Fibroblast of lung (primary cell): ENCODE data around the gene WDR37. TPM values are rescaled to one million over a fixed set of nuclear protein-coding genes. Genes with fewer than 3 reads are reported as not detected.

Experiments used
- DNase-seq, 2 donors: peaks; one replicate each; pipeline versions ENCODE4 v3.0.0 to v3.0.0-alpha.2; 2010; ENCODE audit warnings: low read depth in 2 of 2
- H2AFZ ChIP-seq: 2 replicates; pipeline ENCODE4 v1.5.1; 2012; ENCODE audit warnings: low read length, control low read depth, inconsistent platforms
- H3K27ac ChIP-seq: 2 replicates; pipeline ENCODE4 v1.5.1; 2011; ENCODE audit warnings: low read length, control low read depth; ENCODE audit not compliant: insufficient read depth
- H3K27me3 ChIP-seq: 2 replicates; pipeline ENCODE4 v1.5.1; 2011; ENCODE audit warnings: mild to moderate bottlenecking, low read length; ENCODE audit not compliant: control insufficient read depth, insufficient read depth
- H3K36me3 ChIP-seq: 2 replicates; pipeline ENCODE4 v1.5.1; 2011; ENCODE audit warnings: low read length; ENCODE audit not compliant: control insufficient read depth, insufficient read depth
- H3K4me1 ChIP-seq: 2 replicates; pipeline ENCODE4 v1.5.1; 2011; ENCODE audit warnings: low read length; ENCODE audit not compliant: control insufficient read depth, insufficient read depth; ENCODE audit errors: extremely low read depth
- H3K4me2 ChIP-seq: 2 replicates; pipeline ENCODE4 v1.5.1; 2011; ENCODE audit warnings: low read length, control low read depth; ENCODE audit not compliant: insufficient read depth; ENCODE audit errors: extremely low read depth
- H3K4me3 ChIP-seq, 4 experiments: fragments of 200-600 bp in 1 of 4; sonication (generic) in 1 of 4; replicated peaks in 1 of 4; 2 replicates each; pipeline ENCODE4 v1.5.1; 2011 to 2016; ENCODE audit warnings: low read length in 4 of 4, low read depth in 3 of 4, mild to moderate bottlenecking in 3 of 4, control low read depth in 2 of 4, inconsistent platforms in 1 of 4, mixed read lengths in 1 of 4; ENCODE audit not compliant: insufficient read depth in 1 of 4; ENCODE audit errors: control extremely low read depth in 1 of 4
- H3K79me2 ChIP-seq: 2 replicates; pipeline ENCODE4 v1.5.1; 2012; ENCODE audit warnings: mild to moderate bottlenecking, low read length, inconsistent platforms; ENCODE audit not compliant: control insufficient read depth, insufficient read depth
- H3K9ac ChIP-seq: 2 replicates; pipeline ENCODE4 v1.5.1; 2011; ENCODE audit warnings: mild to moderate bottlenecking, low read length, control low read depth; ENCODE audit not compliant: insufficient read depth
- H3K9me3 ChIP-seq: 2 replicates; pipeline ENCODE4 v1.5.1; 2012; ENCODE audit warnings: low read depth, low read length; ENCODE audit not compliant: control insufficient read depth, insufficient read depth
- H4K20me1 ChIP-seq: 2 replicates; pipeline ENCODE4 v1.5.1; 2011; ENCODE audit warnings: low read length; ENCODE audit not compliant: control insufficient read depth, insufficient read depth; ENCODE audit errors: extremely low read depth
- EZH2 ChIP-seq: IDR thresholded peaks from 2 replicates; pipeline ENCODE4 v1.5.1; 2012; ENCODE audit warnings: low read length, control low read depth, mild to moderate bottlenecking; ENCODE audit errors: missing control alignments
- polyA plus RNA-seq, 2 donors: library from polyadenylated mRNA; depleted of rRNA in 1 of 2; stranded (reverse) in 1 of 2; unstranded in 1 of 2; fragments of >200 nt; gene quantifications; 2 replicates each; pipeline ENCODE4 v1.2.1, GENCODE V29; 2011 to 2012; ENCODE audit warnings: missing spikeins in 1 of 2
- total RNA-seq: library from RNA; depleted of rRNA; stranded (reverse); fragments of >200 nt; gene quantifications from 2 replicates; pipeline ENCODE4 v1.2.1, GENCODE V29; 2014
- TF ChIP-seq, protein P1 (sequence below), 2 donors: IDR thresholded peaks in 1 of 2; conservative IDR thresholded peaks in 1 of 2; 1 replicate in 1 of 2; 2 replicates in 1 of 2; pipeline ENCODE4 v1.5.1; 2011 to 2012; ENCODE audit warnings: low read length in 2 of 2, control low read depth in 1 of 2, inconsistent platforms in 1 of 2, low read depth in 1 of 2, mild to moderate bottlenecking in 1 of 2

Gene WDR37
- total and polyA plus RNA-seq, 2 donors (not counting 1 experiment from before 2014, with no cell fraction given) = 13.0 to 15.8 TPM

DNA sequence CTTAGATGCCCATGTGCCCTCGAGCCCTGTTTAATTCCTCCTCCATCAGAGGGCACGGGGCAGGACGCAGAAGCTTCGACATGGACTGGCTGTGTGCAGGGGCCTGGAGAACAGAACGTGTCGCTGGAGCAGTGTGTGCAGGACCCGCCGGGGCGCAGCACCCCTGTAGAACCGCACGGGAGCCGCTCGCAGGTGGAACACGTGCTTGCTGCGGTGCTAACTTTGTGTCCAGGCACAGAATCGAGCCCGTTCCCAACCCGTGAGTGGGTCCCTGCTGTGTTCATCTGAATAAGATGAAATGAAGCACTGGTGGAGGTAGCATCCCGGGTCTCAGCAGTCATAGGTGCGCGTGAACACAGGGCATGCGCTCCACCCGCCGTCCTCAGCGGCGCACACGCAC is 116.9 kb downstream of the WDR37 start:
- Histone ChIP-seq H3K9ac (no peak overlapping the region), H2AFZ (no peak overlapping the region), H3K4me2 (no peak overlapping the region)

DNA sequence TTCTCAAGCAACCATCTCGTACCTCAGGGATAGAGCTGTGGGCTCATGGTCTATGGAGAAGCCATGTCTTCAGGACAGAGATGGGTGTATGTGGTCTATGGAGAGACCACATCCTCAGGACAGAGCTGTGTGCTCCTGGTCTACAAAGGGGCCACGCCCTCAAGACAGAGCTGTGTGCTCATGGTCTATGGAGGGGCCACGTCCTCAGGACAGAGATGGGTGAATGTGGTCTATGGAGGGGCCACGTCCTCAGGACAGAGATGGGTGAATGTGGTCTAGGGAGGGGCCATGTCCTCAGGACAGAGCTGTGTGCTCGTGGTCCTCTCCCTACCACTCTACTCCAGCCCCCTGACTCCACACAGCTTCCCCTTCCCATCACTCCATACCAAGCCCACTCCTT is 117.8 kb downstream of the WDR37 start:
- Histone ChIP-seq H3K36me3 (no peaks in the 10 kb centered on the region), H3K9ac (no peak overlapping the region), H3K4me1 (no peaks in the 10 kb centered on the region), H3K79me2 (no peaks in the 10 kb centered on the region), H3K4me2 (no peak overlapping the region), H3K27me3 (no peaks in the 10 kb centered on the region), H3K4me3 (no peak overlapping the region), H3K27ac (no peak overlapping the region), H3K9me3 (no peaks in the 10 kb centered on the region), H4K20me1 (no peaks in the 10 kb centered on the region), H2AFZ (no peak overlapping the region)
- TF ChIP-seq, protein P1, sequence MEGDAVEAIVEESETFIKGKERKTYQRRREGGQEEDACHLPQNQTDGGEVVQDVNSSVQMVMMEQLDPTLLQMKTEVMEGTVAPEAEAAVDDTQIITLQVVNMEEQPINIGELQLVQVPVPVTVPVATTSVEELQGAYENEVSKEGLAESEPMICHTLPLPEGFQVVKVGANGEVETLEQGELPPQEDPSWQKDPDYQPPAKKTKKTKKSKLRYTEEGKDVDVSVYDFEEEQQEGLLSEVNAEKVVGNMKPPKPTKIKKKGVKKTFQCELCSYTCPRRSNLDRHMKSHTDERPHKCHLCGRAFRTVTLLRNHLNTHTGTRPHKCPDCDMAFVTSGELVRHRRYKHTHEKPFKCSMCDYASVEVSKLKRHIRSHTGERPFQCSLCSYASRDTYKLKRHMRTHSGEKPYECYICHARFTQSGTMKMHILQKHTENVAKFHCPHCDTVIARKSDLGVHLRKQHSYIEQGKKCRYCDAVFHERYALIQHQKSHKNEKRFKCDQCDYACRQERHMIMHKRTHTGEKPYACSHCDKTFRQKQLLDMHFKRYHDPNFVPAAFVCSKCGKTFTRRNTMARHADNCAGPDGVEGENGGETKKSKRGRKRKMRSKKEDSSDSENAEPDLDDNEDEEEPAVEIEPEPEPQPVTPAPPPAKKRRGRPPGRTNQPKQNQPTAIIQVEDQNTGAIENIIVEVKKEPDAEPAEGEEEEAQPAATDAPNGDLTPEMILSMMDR (conservative IDR thresholded peaks at IDR 0.05 in 1 of 2, IDR thresholded peaks at IDR 0.05 in 1 of 2; ENCODE audit: low read depth in 1 of 2, low read length in 2 of 2) = no peak
- no peak for TF ChIP-seq EZH2
- no peak for DNase-seq

More for the DNA sequence above, 116.9 kb downstream of the WDR37 start:
- Histone ChIP-seq H3K9me3 (no peaks in the 10 kb centered on the region), H4K20me1 (no peaks in the 10 kb centered on the region), H3K4me3 (no peak overlapping the region), H3K27me3 (no peaks in the 10 kb centered on the region), H3K36me3 (no peaks in the 10 kb centered on the region), H3K27ac (no peak overlapping the region), H3K79me2 (no peaks in the 10 kb centered on the region), H3K4me1 (no peaks in the 10 kb centered on the region)
- no peak for DNase-seq
- TF ChIP-seq, protein P1 (conservative IDR thresholded peaks at IDR 0.05 in 1 of 2, IDR thresholded peaks at IDR 0.05 in 1 of 2; ENCODE audit: low read depth in 1 of 2, low read length in 2 of 2) = no peak
- TF ChIP-seq EZH2 = no peak

DNA sequence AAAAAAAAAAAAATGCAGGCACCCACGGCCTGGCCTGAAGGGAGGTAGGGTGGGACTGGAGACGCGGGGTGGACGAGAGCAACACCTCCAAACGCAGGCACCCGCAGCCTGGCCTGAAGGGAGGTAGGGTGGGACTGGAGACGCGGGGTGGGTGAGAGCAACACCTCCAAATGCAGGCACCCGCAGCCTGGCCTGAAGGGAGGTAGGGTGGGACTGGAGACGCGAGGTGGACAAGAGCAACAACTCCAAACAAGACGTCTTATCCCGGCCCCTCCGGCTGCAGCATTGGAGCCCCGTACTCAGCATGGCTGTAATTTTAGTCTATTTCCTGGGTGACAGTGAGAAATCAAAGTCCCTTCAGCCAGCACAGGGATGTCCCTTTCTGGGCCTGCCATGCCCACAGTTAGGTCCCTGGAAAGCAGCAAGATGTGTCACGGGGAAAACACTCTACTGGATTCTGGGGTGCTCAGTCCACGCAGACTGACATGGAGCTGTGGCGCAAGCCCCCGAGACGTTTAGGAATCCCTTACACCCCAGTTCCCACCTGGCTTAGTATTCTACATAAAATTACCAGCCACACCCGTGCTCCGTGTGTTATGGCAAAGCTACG is 119.9 kb downstream of the WDR37 start:
- no peak overlapping the region for H3K27ac ChIP-seq
- H3K4me2 ChIP-seq = no peak overlapping the region
- no peaks in the 10 kb centered on the region for H3K36me3 ChIP-seq
- no peak for TF ChIP-seq EZH2
- TF ChIP-seq, protein P1 (conservative IDR thresholded peaks at IDR 0.05 in 1 of 2, IDR thresholded peaks at IDR 0.05 in 1 of 2; ENCODE audit: low read depth in 1 of 2, low read length in 2 of 2) = no peak
- no peak overlapping the region for H2AFZ ChIP-seq
- H3K4me3 ChIP-seq = no peak overlapping the region
- no peak overlapping the region for H3K9ac ChIP-seq
- no peaks in the 10 kb centered on the region for H3K4me1 ChIP-seq
- no peak for DNase-seq
- H3K79me2 ChIP-seq = no peaks in the 10 kb centered on the region
- no peaks in the 10 kb centered on the region for H3K27me3 ChIP-seq
- no peaks in the 10 kb centered on the region for H3K9me3 ChIP-seq
- no peaks in the 10 kb centered on the region for H4K20me1 ChIP-seq
